Astrocyte (in vitro differentiated cells and primary cell): ENCODE measurements around the gene AGT. TPM values are rescaled to one million over a fixed set of nuclear protein-coding genes. Genes with fewer than 3 reads are reported as not detected.

Experiments used
- DNase-seq: peaks from one replicate; pipeline ENCODE4 v3.0.0-alpha.2; 2010; ENCODE audit warnings: low read depth
- FAIRE-seq: peaks from 2 replicates; lab custom pipeline; 2011; peaks lifted over from hg19 to GRCh38; lab: Jason Lieb, UNC
- H2AFZ ChIP-seq: 2 replicates; pipeline ENCODE4 v1.6.0; 2012; ENCODE audit warnings: low read depth, low read length, inconsistent platforms
- H3K27ac ChIP-seq: 2 replicates; pipeline ENCODE4 v1.5.1; 2011; ENCODE audit warnings: low read depth, low read length, inconsistent platforms
- H3K27me3 ChIP-seq: 2 replicates; pipeline ENCODE4 v1.6.0; 2011; ENCODE audit warnings: low read length, inconsistent platforms; ENCODE audit not compliant: insufficient read depth
- H3K36me3 ChIP-seq: 2 replicates; pipeline ENCODE4 v1.5.1; 2011; ENCODE audit warnings: low read length, inconsistent platforms; ENCODE audit not compliant: insufficient read depth
- H3K4me1 ChIP-seq: 2 replicates; pipeline ENCODE4 v1.5.1; 2011; ENCODE audit warnings: low read length, inconsistent platforms; ENCODE audit not compliant: insufficient read depth
- H3K4me2 ChIP-seq: 2 replicates; pipeline ENCODE4 v1.6.0; 2012; ENCODE audit warnings: low read length, inconsistent platforms
- H3K4me3 ChIP-seq: 2 replicates; pipeline ENCODE4 v1.5.1; 2011; ENCODE audit warnings: low read depth, mild to moderate bottlenecking, low read length, inconsistent platforms; ENCODE audit not compliant: insufficient read depth
- H3K79me2 ChIP-seq: 2 replicates; pipeline ENCODE4 v1.6.0; 2012; ENCODE audit warnings: mild to moderate bottlenecking, low read length, inconsistent platforms; ENCODE audit not compliant: insufficient read depth
- H3K9ac ChIP-seq: 2 replicates; pipeline ENCODE4 v1.6.0; 2012; ENCODE audit warnings: mild to moderate bottlenecking, low read length, inconsistent platforms
- H3K9me3 ChIP-seq: 2 replicates; pipeline ENCODE4 v1.5.1; 2012; ENCODE audit warnings: low read depth, mild to moderate bottlenecking, low read length, inconsistent platforms; ENCODE audit not compliant: insufficient read depth
- H4K20me1 ChIP-seq: 2 replicates; pipeline ENCODE4 v1.6.0; 2012; ENCODE audit warnings: low read length, inconsistent platforms; ENCODE audit not compliant: insufficient read depth
- H3K27ac Mint-ChIP-seq: one replicate; pipeline ENCODE4 v1.8.0; 2021; ENCODE audit warnings: mild to moderate bottlenecking, mixed read lengths; ENCODE audit not compliant: unreplicated experiment
- H3K27me3 Mint-ChIP-seq: one replicate; pipeline ENCODE4 v1.8.0; 2021; ENCODE audit warnings: low read depth, mixed read lengths; ENCODE audit not compliant: unreplicated experiment
- H3K36me3 Mint-ChIP-seq: one replicate; pipeline ENCODE4 v1.8.0; 2021; ENCODE audit warnings: low read depth, mixed read lengths; ENCODE audit not compliant: unreplicated experiment
- H3K4me1 Mint-ChIP-seq: one replicate; pipeline ENCODE4 v1.8.0; 2021; ENCODE audit warnings: low read depth, mixed read lengths; ENCODE audit not compliant: unreplicated experiment
- H3K4me3 Mint-ChIP-seq: one replicate; pipeline ENCODE4 v1.8.0; 2021; ENCODE audit warnings: mild to moderate bottlenecking, moderate library complexity, mixed read lengths; ENCODE audit not compliant: unreplicated experiment
- H3K9me3 Mint-ChIP-seq: one replicate; pipeline ENCODE4 v1.8.0; 2021; ENCODE audit warnings: mild to moderate bottlenecking, mixed read lengths; ENCODE audit not compliant: unreplicated experiment
- CTCF ChIP-seq: IDR thresholded peaks from 2 replicates; pipeline ENCODE4 v1.5.1; 2011; ENCODE audit warnings: low read depth, mild to moderate bottlenecking, inconsistent platforms, low read length, moderate library complexity; ENCODE audit not compliant: insufficient read depth
- EZH2 ChIP-seq: IDR thresholded peaks from 2 replicates; pipeline ENCODE4 v1.6.1; 2012; ENCODE audit warnings: mild to moderate bottlenecking, low read length, inconsistent platforms; ENCODE audit not compliant: insufficient read depth
- total RNA-seq: library from RNA; stranded (reverse); gene quantifications from 2 replicates; pipeline ENCODE4 v1.2.1, GENCODE V29; 2021

AGT gene
- total RNA-seq, 1 donor from 2014 or later: 1.2 TPM

- peak; percentile 65 for FAIRE-seq
- no peaks in the 10 kb centered on the region for H3K27me3 Mint-ChIP-seq
Observed at GRCh38 chr1:230681599-230681998, 32.3 kb downstream of the AGT start.

GRCh38 chr1:230680300-230681025, 33.5 kb downstream of the AGT start:
- DNase-seq: no peak
- no peak overlapping the region for H3K27ac Mint-ChIP-seq
- no peaks in the 10 kb centered on the region for H3K9me3 Mint-ChIP-seq
- Histone ChIP-seq H3K4me2 (no peak overlapping the region), H3K9me3 (no peaks in the 10 kb centered on the region), H3K36me3 (peaks cover 18% of the 10 kb centered on the region), H3K27ac (no peak overlapping the region), H3K27me3 (no peaks in the 10 kb centered on the region), H2AFZ (no peak overlapping the region), H3K9ac (no peak overlapping the region), H3K79me2 (no peaks in the 10 kb centered on the region), H3K4me1 (peaks cover 23% of the 10 kb centered on the region), H4K20me1 (peaks cover 5% of the 10 kb centered on the region), H3K4me3 (no peak overlapping the region)
- TF ChIP-seq CTCF (no peak), EZH2 (no peak)
- no peaks in the 10 kb centered on the region for H3K27me3 Mint-ChIP-seq
- no peak for FAIRE-seq
- H3K36me3 Mint-ChIP-seq: peaks cover 33% of the 10 kb centered on the region
- no peak overlapping the region for H3K4me3 Mint-ChIP-seq
- peaks cover 24% of the 10 kb centered on the region for H3K4me1 Mint-ChIP-seq

More at GRCh38 chr1:230681599-230681998, 32.3 kb downstream of the AGT start:
- H3K27ac ChIP-seq: no peak overlapping the region
- peak; percentile 80 for DNase-seq
- H3K36me3 ChIP-seq: peaks cover 19% of the 10 kb centered on the region
- H2AFZ ChIP-seq: no peak overlapping the region
- peaks cover 5% of the 10 kb centered on the region for H4K20me1 ChIP-seq
- Mint-ChIP-seq H3K36me3 (peaks cover 28% of the 10 kb centered on the region), H3K4me1 (peaks cover 24% of the 10 kb centered on the region), H3K27ac (peak overlapping the region; percentile 50), H3K9me3 (no peaks in the 10 kb centered on the region), H3K4me3 (no peak overlapping the region)
- peak overlapping the region; percentile 26 for H3K4me2 ChIP-seq
- H3K79me2 ChIP-seq: no peaks in the 10 kb centered on the region
- H3K9me3 ChIP-seq: no peaks in the 10 kb centered on the region
- H3K4me3 ChIP-seq: no peak overlapping the region
- no peaks in the 10 kb centered on the region for H3K27me3 ChIP-seq
- H3K4me1 ChIP-seq: peaks cover 23% of the 10 kb centered on the region
- no peak overlapping the region for H3K9ac ChIP-seq
- no peak for TF ChIP-seq EZH2
- no peak for TF ChIP-seq CTCF

- peaks cover 31% of the 10 kb centered on the region for H3K36me3 Mint-ChIP-seq
- peaks cover 24% of the 10 kb centered on the region for H3K4me1 Mint-ChIP-seq
- H3K4me2 ChIP-seq: no peak overlapping the region
- DNase-seq: no peak
- no peak for FAIRE-seq
- no peaks in the 10 kb centered on the region for H3K27me3 Mint-ChIP-seq
- H3K9ac ChIP-seq: no peak overlapping the region
- no peak overlapping the region for H3K4me3 ChIP-seq
- no peaks in the 10 kb centered on the region for H3K9me3 Mint-ChIP-seq
- H3K27me3 ChIP-seq: no peaks in the 10 kb centered on the region
- no peak overlapping the region for H3K27ac ChIP-seq
- H4K20me1 ChIP-seq: peaks cover 5% of the 10 kb centered on the region
- no peaks in the 10 kb centered on the region for H3K79me2 ChIP-seq
- no peak for TF ChIP-seq EZH2
- no peak for TF ChIP-seq CTCF
- H3K4me3 Mint-ChIP-seq: no peak overlapping the region
- H3K27ac Mint-ChIP-seq: no peak overlapping the region
- H2AFZ ChIP-seq: no peak overlapping the region
- H3K36me3 ChIP-seq: peaks cover 17% of the 10 kb centered on the region
- H3K4me1 ChIP-seq: peaks cover 23% of the 10 kb centered on the region
- no peaks in the 10 kb centered on the region for H3K9me3 ChIP-seq
Observed at GRCh38 chr1:230679825-230680224, 34.1 kb downstream of the AGT start.
